Activated T-cell treated with anti-CD3 and anti-CD28 coated beads, Interleukin-2, amount 50 U/mL, for 4 hours (primary cell): Measurements from ENCODE around the gene AGBL1. TPM values are rescaled to one million over a fixed set of nuclear protein-coding genes. Genes with fewer than 3 reads are reported as not detected.

Source experiments
- ATAC-seq, 2 donors: fragments of 200-7000 bp; cut with Tn5 transposase; one replicate each; pipeline ENCODE4 v1.10.0; 2021
- DNase-seq: peaks from one replicate; pipeline ENCODE4 v3.0.0-alpha.2; 2020
- H3K27me3 Mint-ChIP-seq: one replicate; pipeline ENCODE4 v1.8.0; 2021; ENCODE audit warnings: low read depth, mixed read lengths
- H3K36me3 Mint-ChIP-seq: one replicate; pipeline ENCODE4 v1.8.0; 2022; ENCODE audit warnings: mixed read lengths; ENCODE audit not compliant: insufficient read depth
- H3K4me1 Mint-ChIP-seq: one replicate; pipeline ENCODE4 v1.8.0; 2021; ENCODE audit warnings: low read depth, mixed read lengths
- H3K4me3 Mint-ChIP-seq: one replicate; pipeline ENCODE4 v1.8.0; 2021; ENCODE audit warnings: mild to moderate bottlenecking, moderate library complexity, mixed read lengths
- H3K9me3 Mint-ChIP-seq: one replicate; pipeline ENCODE4 v1.8.0; 2021; ENCODE audit warnings: mixed read lengths
- total RNA-seq, 3 donors: library from RNA; stranded (reverse); gene quantifications; one replicate each; pipeline ENCODE4 v1.2.1, GENCODE V29; 2021

The AGBL1 gene
- total RNA-seq, result under 1 TPM in 1 of 3 donors, not detected in 2; 0.05 TPM

- no peak for DNase-seq
- Mint-ChIP-seq H3K4me1 (peaks cover 2% of the 10 kb centered on the region), H3K4me3 (no peak within 1 kb of the TSS), H3K9me3 (no peaks in the 10 kb centered on the region), H3K27me3 (peaks cover 1% of the 10 kb centered on the region), H3K36me3 (no peaks in the 10 kb centered on the region)
- no peak for ATAC-seq
These were observed at the start of gene AGBL1 for GRCh38 chr15:86079508-86080266. Gene AGBL1, plus strand, starts transcription at chr15:86079871.

GRCh38 chr15:86034904-86035303 lies 44.8 kb upstream of the AGBL1 start:
- Mint-ChIP-seq H3K4me3 (no peak overlapping the region), H3K36me3 (no peaks in the 10 kb centered on the region), H3K27me3 (peaks cover 11% of the 10 kb centered on the region), H3K4me1 (no peaks in the 10 kb centered on the region), H3K9me3 (no peaks in the 10 kb centered on the region)
- ATAC-seq, result no peak
- DNase-seq, result no peak

DNA sequence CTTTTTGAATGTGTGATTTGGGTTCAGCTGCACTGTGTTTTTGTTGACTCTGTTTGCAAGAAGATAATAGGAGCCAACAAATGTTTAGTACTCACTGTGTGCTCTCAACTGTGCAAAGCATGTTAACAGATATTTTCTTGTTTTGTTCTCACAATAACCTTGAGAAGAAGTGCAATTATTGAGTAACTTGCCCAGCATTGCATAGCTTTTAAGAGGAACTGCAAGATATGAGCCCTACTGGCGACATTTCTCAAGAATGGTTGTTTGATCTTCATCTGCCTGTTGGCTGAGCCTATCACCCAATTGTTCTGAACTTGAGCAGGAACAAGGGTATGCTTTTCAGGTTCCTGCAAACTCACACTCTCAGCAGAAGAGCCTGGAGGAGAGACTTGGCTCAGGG lies 43.4 kb upstream of the AGBL1 start:
- Mint-ChIP-seq H3K4me3 (no peak overlapping the region), H3K27me3 (peaks cover 16% of the 10 kb centered on the region), H3K9me3 (no peaks in the 10 kb centered on the region), H3K4me1 (no peaks in the 10 kb centered on the region), H3K36me3 (no peaks in the 10 kb centered on the region)
- DNase-seq (no peak), ATAC-seq (no peak)

DNA sequence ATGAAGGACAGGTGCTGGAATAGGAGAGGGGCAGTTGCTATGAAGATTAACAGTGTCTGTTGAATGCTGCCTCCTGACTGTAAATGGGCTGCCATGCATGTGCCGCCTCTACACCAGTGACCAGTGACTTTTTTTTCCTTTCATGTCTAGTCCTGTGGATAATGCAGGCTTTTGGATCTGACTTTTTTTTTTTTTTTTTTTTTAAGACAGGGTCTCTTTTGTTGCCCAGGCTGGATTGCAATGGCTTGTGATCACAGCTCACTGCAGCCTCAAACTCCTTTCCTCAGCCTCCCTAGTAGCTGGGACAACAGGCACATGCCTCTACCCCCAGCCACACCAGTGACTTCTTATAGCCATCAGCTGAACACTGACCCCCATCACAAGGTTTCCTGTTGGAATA lies 41.2 kb upstream of the AGBL1 start:
- DNase-seq (no peak), ATAC-seq (no peak)
- peaks cover 17% of the 10 kb centered on the region for H3K27me3 Mint-ChIP-seq
- H3K4me1 Mint-ChIP-seq, result no peaks in the 10 kb centered on the region
- no peaks in the 10 kb centered on the region for H3K36me3 Mint-ChIP-seq
- H3K4me3 Mint-ChIP-seq, result no peak overlapping the region
- H3K9me3 Mint-ChIP-seq, result no peaks in the 10 kb centered on the region

- no peaks in the 10 kb centered on the region for H3K9me3 Mint-ChIP-seq
- no peak overlapping the region for H3K4me3 Mint-ChIP-seq
- peaks cover 17% of the 10 kb centered on the region for H3K27me3 Mint-ChIP-seq
- no peaks in the 10 kb centered on the region for H3K4me1 Mint-ChIP-seq
- ATAC-seq, result no peak
- no peak for DNase-seq
- H3K36me3 Mint-ChIP-seq, result no peaks in the 10 kb centered on the region
These were observed 39.2 kb upstream of the AGBL1 start for GRCh38 chr15:86040356-86041033.

GRCh38 chr15:86041399-86041798 lies 38.3 kb upstream of the AGBL1 start:
- Mint-ChIP-seq H3K9me3 (no peaks in the 10 kb centered on the region), H3K36me3 (no peaks in the 10 kb centered on the region), H3K4me3 (no peak overlapping the region), H3K27me3 (peaks cover 17% of the 10 kb centered on the region), H3K4me1 (no peaks in the 10 kb centered on the region)
- DNase-seq (no peak), ATAC-seq (no peak)

DNA sequence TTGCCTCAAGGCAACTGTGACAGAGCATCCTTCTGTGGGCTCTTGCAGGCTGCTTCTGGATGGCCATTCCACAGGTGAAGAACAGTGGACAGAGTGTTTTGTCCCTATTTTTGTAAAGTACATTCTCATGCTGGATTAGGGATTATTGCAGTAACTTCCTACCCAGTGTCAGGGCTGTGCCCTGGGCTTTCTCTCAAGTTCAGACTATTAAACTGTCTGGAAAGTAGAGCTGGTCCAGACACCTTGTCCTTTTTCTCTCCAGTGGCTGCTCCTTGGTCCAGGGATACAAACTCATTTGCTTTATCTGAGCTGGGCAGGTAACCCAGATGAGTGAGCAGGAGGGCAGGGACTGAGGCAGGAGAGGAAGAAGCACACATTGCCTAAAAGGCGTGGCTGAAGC lies 37.4 kb upstream of the AGBL1 start:
- H3K36me3 Mint-ChIP-seq, result no peaks in the 10 kb centered on the region
- ATAC-seq, result no peak
- DNase-seq, result no peak
- no peak overlapping the region for H3K4me3 Mint-ChIP-seq
- peaks cover 18% of the 10 kb centered on the region for H3K27me3 Mint-ChIP-seq
- H3K4me1 Mint-ChIP-seq, result no peaks in the 10 kb centered on the region
- no peaks in the 10 kb centered on the region for H3K9me3 Mint-ChIP-seq

DNA sequence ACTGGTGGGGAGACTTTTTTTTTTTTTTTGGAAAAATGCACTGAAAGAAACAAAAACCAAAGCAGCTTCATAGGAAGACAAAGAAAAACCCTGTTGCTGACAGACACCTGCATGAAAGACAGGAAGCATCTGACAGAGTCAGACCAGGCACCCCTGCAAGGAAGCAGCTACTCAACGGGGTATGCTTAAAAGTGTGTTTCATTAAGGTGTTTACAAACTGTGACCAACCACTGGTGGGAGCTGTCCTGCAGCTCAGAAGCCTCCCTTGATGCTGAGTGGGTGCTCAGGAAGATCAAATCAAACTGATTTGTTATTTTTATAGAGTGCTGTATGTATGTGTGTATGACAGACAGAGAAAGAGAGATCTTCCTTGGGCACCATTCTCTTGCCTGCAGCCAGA lies 34.7 kb upstream of the AGBL1 start:
- H3K36me3 Mint-ChIP-seq, result no peaks in the 10 kb centered on the region
- no peaks in the 10 kb centered on the region for H3K9me3 Mint-ChIP-seq
- no peak for ATAC-seq
- no peak for DNase-seq
- H3K4me3 Mint-ChIP-seq, result no peak overlapping the region
- H3K27me3 Mint-ChIP-seq, result peaks cover 12% of the 10 kb centered on the region
- no peaks in the 10 kb centered on the region for H3K4me1 Mint-ChIP-seq

DNA sequence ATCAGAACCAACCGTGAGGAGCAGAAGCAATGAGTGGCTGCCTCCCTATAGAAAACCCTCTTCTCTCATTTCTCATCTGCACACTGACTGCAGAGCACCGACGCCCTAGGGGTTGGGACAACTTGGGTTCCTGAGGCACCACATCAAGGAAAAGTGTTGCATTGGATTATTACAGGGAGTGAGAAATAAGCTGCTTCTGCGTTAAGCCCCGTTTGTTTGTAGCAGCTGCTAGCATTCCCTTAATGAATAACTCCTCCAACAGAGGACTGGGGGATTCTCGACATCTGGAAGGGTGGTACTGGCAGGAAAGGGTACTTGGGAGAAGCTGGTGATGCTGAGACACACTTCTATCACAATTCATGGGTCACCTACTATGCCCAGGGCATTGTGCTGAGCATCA lies 25.3 kb upstream of the AGBL1 start:
- ATAC-seq (no peak), DNase-seq (no peak)
- no peaks in the 10 kb centered on the region for H3K36me3 Mint-ChIP-seq
- no peaks in the 10 kb centered on the region for H3K9me3 Mint-ChIP-seq
- peaks cover 11% of the 10 kb centered on the region for H3K27me3 Mint-ChIP-seq
- H3K4me1 Mint-ChIP-seq, result no peaks in the 10 kb centered on the region
- no peak overlapping the region for H3K4me3 Mint-ChIP-seq

DNA sequence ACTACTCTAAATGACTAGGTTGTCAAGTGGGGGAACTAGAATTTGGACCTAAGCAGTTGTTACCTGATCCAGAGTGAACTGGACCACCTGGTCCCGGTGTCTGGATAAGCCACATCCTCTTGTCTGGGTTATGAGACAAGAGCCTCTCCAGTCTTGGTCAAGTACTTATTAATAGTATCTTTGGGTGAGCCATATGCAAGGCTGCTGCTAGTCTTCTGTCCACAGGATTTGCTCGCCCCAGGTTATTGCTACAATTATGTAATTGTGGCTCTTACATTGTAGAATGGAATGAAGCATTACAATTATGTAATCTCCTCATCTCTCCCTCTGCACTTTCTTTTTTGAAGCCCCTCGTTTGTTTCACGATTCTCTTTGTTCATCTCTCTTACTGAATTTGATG lies 24.0 kb upstream of the AGBL1 start:
- no peaks in the 10 kb centered on the region for H3K9me3 Mint-ChIP-seq
- ATAC-seq (no peak), DNase-seq (no peak)
- H3K36me3 Mint-ChIP-seq, result no peaks in the 10 kb centered on the region
- no peaks in the 10 kb centered on the region for H3K4me1 Mint-ChIP-seq
- no peak overlapping the region for H3K4me3 Mint-ChIP-seq
- H3K27me3 Mint-ChIP-seq, result peaks cover 16% of the 10 kb centered on the region

GRCh38 chr15:86059851-86060250 lies 19.8 kb upstream of the AGBL1 start:
- Mint-ChIP-seq H3K36me3 (no peaks in the 10 kb centered on the region), H3K4me3 (no peak overlapping the region)

DNA sequence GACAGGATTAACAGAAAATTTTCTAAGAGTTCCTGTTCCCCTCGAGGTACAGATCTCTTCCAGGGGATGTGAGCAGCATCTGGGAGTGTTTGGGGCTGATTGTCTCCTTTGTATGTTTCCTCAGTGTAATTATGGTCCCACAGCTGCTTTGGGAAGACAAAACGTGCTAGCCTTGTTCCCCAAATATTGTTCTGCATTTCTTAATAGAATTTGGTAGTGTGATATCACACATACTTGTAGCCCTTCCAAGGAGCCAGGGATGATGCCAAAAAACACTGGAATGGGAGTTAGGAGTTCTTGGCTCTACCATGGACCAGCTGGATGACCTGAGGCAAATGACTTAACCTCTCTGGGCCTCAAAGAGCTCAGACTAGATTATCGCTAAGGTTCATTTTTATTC lies 19.0 kb upstream of the AGBL1 start:
- ATAC-seq (no peak), DNase-seq (no peak)
- Mint-ChIP-seq H3K36me3 (no peaks in the 10 kb centered on the region), H3K4me3 (no peak overlapping the region), H3K27me3 (peaks cover 22% of the 10 kb centered on the region), H3K9me3 (no peaks in the 10 kb centered on the region), H3K4me1 (no peaks in the 10 kb centered on the region)

More at GRCh38 chr15:86059851-86060250, 19.8 kb upstream of the AGBL1 start:
- ATAC-seq (no peak), DNase-seq (no peak)
- Mint-ChIP-seq H3K4me1 (no peaks in the 10 kb centered on the region), H3K9me3 (no peaks in the 10 kb centered on the region), H3K27me3 (peaks cover 26% of the 10 kb centered on the region)

GRCh38 chr15:86061581-86061980 lies 18.1 kb upstream of the AGBL1 start:
- DNase-seq, result no peak
- Mint-ChIP-seq H3K4me3 (no peak overlapping the region), H3K36me3 (no peaks in the 10 kb centered on the region), H3K27me3 (peaks cover 18% of the 10 kb centered on the region), H3K4me1 (no peaks in the 10 kb centered on the region), H3K9me3 (no peaks in the 10 kb centered on the region)
- no peak for ATAC-seq

DNA sequence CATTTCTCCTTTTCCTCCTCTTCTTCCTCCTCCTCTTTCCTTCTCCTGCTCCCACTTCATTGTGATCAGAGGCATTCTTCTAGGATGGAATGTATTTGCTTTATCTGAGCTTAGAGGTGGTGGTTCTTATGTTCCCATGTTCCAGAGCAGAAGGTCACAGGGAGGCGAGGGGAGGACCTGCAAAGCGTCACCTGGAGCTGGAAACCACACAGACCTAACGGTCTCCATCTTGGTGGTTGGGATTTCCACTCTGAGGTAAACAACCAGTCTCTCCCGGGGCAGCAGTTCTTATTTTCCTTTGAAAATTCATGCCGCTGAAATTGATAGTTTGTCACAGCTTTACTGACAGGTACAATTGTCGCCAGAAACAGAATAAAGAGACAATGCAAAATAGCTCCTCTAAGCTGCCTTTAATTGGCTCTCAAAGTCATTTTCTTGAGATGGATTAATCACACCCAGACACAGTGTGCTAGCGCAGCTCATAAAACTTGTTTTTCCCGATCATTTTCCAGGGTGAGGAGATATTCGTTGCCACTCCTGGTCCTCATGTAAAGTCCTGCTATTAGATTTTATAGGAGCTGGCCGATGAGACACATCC lies 16.9 kb upstream of the AGBL1 start:
- Mint-ChIP-seq H3K4me3 (no peak overlapping the region), H3K36me3 (no peaks in the 10 kb centered on the region), H3K27me3 (peaks cover 18% of the 10 kb centered on the region), H3K4me1 (no peaks in the 10 kb centered on the region), H3K9me3 (peaks cover 9% of the 10 kb centered on the region)
- ATAC-seq, result no peak
- no peak for DNase-seq
